Activated B cell treated with CpG ODN at 0.5 μM for 24 hours (primary cell): Measurements from ENCODE around the gene PSMA4. TPM values are rescaled to one million over a fixed set of nuclear protein-coding genes. Genes with fewer than 3 reads are reported as not detected.

ENCODE experiments used
- ATAC-seq: fragments of 200-7000 bp; cut with Tn5 transposase; one replicate; pipeline ENCODE4 v1.10.0; 2021; ENCODE audit warnings: low read depth, mild to moderate bottlenecking, moderate library complexity
- CTCF ChIA-PET: fragments of 350-600 bp; sonication (Branson Sonifier 250); formaldehyde crosslinking; loops from one replicate; lab custom pipeline; 2021; ENCODE audit warnings: antibody characterized with exemption; lab: Charles Lee
- POLR2A ChIA-PET: fragments of 350-600 bp; sonication (Branson Sonifier 250); formaldehyde crosslinking; loops from one replicate; lab custom pipeline; 2021; ENCODE audit warnings: antibody characterized with exemption; lab: Charles Lee
- DNase-seq: peaks from one replicate; pipeline ENCODE4 v3.0.0; 2022
- H3K27ac Mint-ChIP-seq: one replicate; pipeline ENCODE4 v1.8.0; 2020; ENCODE audit warnings: mixed read lengths
- H3K27me3 Mint-ChIP-seq: one replicate; pipeline ENCODE4 v1.8.0; 2021; ENCODE audit warnings: mixed read lengths
- H3K36me3 Mint-ChIP-seq: one replicate; pipeline ENCODE4 v1.8.0; 2021; ENCODE audit warnings: low read depth, mixed read lengths
- H3K4me1 Mint-ChIP-seq: one replicate; pipeline ENCODE4 v1.8.0; 2021; ENCODE audit warnings: mixed read lengths
- H3K4me3 Mint-ChIP-seq: one replicate; pipeline ENCODE4 v1.8.0; 2020; ENCODE audit warnings: mild to moderate bottlenecking, mixed read lengths
- H3K9me3 Mint-ChIP-seq: one replicate; pipeline ENCODE4 v1.8.0; 2020; ENCODE audit warnings: mixed read lengths
- intact Hi-C: fragments of 100-400 bp; cut with micrococcal nuclease; formaldehyde crosslinking; loops from one replicate; pipeline ENCODE4 v1.15.1; 2024
- total RNA-seq: library from RNA; stranded (reverse); gene quantifications from 2 replicates; pipeline ENCODE4 v1.2.3, GENCODE V29; 2022
- TF ChIP-seq, protein P1 (sequence below): fragments of 200-600 bp; IDR thresholded peaks from one replicate; pipeline ENCODE4 v1.8.0; 2022; ENCODE audit warnings: antibody characterized with exemption, mild to moderate bottlenecking

PSMA4 gene
- total RNA-seq, 1 donor from 2014 or later = 178 TPM

GRCh38 chr15:78574944-78575343 is 34.7 kb downstream of the PSMA4 start:
- TF ChIP-seq, protein P1, sequence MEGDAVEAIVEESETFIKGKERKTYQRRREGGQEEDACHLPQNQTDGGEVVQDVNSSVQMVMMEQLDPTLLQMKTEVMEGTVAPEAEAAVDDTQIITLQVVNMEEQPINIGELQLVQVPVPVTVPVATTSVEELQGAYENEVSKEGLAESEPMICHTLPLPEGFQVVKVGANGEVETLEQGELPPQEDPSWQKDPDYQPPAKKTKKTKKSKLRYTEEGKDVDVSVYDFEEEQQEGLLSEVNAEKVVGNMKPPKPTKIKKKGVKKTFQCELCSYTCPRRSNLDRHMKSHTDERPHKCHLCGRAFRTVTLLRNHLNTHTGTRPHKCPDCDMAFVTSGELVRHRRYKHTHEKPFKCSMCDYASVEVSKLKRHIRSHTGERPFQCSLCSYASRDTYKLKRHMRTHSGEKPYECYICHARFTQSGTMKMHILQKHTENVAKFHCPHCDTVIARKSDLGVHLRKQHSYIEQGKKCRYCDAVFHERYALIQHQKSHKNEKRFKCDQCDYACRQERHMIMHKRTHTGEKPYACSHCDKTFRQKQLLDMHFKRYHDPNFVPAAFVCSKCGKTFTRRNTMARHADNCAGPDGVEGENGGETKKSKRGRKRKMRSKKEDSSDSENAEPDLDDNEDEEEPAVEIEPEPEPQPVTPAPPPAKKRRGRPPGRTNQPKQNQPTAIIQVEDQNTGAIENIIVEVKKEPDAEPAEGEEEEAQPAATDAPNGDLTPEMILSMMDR = no peak
- H3K27me3 Mint-ChIP-seq = no peaks in the 10 kb centered on the region
- ATAC-seq (no peak), DNase-seq (no peak)
- no peak overlapping the region for H3K4me3 Mint-ChIP-seq
- no peaks in the 10 kb centered on the region for H3K9me3 Mint-ChIP-seq
- intact Hi-C loops = no loop called here
- no peaks in the 10 kb centered on the region for H3K36me3 Mint-ChIP-seq
- ChIA-PET POLR2A (no interaction called here), CTCF (no interaction called here)
- no peak overlapping the region for H3K27ac Mint-ChIP-seq
- peaks cover 3% of the 10 kb centered on the region for H3K4me1 Mint-ChIP-seq

DNA sequence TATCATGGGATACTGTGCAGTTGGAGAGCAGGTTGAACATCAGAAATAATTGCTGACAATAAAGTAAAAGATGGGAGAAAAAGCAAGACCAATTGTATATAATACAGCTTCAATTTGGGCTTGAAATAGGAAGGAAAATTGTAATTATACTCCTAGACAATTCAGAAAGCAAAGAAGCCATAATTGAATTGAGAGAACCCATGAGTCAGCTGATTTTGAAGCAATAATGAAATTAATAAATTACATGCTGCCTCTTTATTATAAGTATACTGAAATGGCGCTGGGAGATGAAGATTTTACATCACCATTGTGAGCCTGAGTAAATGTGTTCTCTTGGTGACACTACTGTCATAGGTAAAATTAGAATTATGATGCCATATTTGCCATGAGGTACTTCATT is 57.3 kb downstream of the PSMA4 start:
- no peak overlapping the region for H3K4me3 Mint-ChIP-seq

GRCh38 chr15:78598348-78598747 is 58.1 kb downstream of the PSMA4 start:
- Mint-ChIP-seq H3K4me1 (no peaks in the 10 kb centered on the region), H3K4me3 (no peak overlapping the region), H3K27me3 (peaks cover 3% of the 10 kb centered on the region), H3K27ac (no peak overlapping the region), H3K36me3 (no peaks in the 10 kb centered on the region), H3K9me3 (no peaks in the 10 kb centered on the region)
- ChIA-PET CTCF (no interaction called here), POLR2A (no interaction called here)
- TF ChIP-seq, protein P1 = no peak
- no peak for DNase-seq
- intact Hi-C loops = no loop called here
- no peak for ATAC-seq

More for the DNA sequence above, 57.3 kb downstream of the PSMA4 start:
- Mint-ChIP-seq H3K4me1 (no peaks in the 10 kb centered on the region), H3K27ac (no peak overlapping the region), H3K9me3 (no peaks in the 10 kb centered on the region), H3K36me3 (no peaks in the 10 kb centered on the region), H3K27me3 (no peaks in the 10 kb centered on the region)
- DNase-seq (no peak), ATAC-seq (no peak)
- intact Hi-C loops = no loop called here
- ChIA-PET POLR2A (no interaction called here), CTCF (no interaction called here)
- TF ChIP-seq, protein P1 = no peak

DNA sequence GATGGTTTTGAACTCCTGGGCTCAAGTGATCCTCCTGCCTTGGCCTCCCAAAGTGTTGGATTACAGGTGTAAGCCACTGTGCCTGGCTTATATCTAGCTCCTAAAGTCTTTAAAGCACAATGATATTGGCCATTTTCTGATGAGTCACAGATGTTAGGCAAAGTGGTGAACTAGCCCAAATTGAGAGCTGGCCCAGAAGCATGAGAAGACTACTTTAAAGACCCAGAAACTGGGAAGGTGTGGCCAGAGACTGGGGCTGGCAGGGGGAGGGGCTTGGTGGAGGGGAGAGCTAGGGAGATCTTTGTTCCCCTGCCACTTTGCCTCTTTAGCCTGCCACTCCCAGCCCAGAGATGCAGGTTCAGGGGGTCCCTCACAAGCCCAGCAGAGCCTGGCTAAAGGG is 58.9 kb downstream of the PSMA4 start:
- H3K27ac Mint-ChIP-seq = no peak overlapping the region
- ChIA-PET CTCF (no interaction called here), POLR2A (no interaction called here)
- intact Hi-C loops = no loop called here
- H3K9me3 Mint-ChIP-seq = no peaks in the 10 kb centered on the region
- peaks cover 7% of the 10 kb centered on the region for H3K27me3 Mint-ChIP-seq
- H3K4me1 Mint-ChIP-seq = no peaks in the 10 kb centered on the region
- H3K4me3 Mint-ChIP-seq = no peak overlapping the region
- DNase-seq = no peak
- TF ChIP-seq, protein P1 = no peak
- no peaks in the 10 kb centered on the region for H3K36me3 Mint-ChIP-seq
- ATAC-seq = no peak

Other genes starting within 250 kb of the PSMA4 start
- 43.2 and 46.0 TPM in 2 replicates for gene SKIC8, start 240.8 kb upstream of the PSMA4 start, total RNA-seq
- not detected in 2 replicates for gene CRABP1, start 200.1 kb upstream of the PSMA4 start, total RNA-seq
- gene IREB2, start 102.2 kb upstream of the PSMA4 start, total RNA-seq = 69.9 and 75.9 TPM in 2 replicates
- 0.10 and 0.53 TPM in 2 replicates for gene HYKK, start 32.9 kb upstream of the PSMA4 start, total RNA-seq
- 1.3 TPM in 2 replicates for gene CHRNA5, start 25.1 kb downstream of the PSMA4 start, total RNA-seq
- gene CHRNA3, start 80.6 kb downstream of the PSMA4 start, total RNA-seq = not detected in 2 replicates
- gene CHRNB4, start 100.8 kb downstream of the PSMA4 start, total RNA-seq = not detected in 2 replicates